ENCODE measurements around the gene FSTL3.
"Not testable (repeated sequence)": the region's sequence is repeated elsewhere in the genome, so short reads cannot be mapped to it uniquely, and the experiment has no call there.

Gene FSTL3

GRCh38 chr19:661427-662196 is 14.6 kb upstream of the FSTL3 start:
- DNase-seq, result no peak

GRCh38 chr19:662207-662961 is 13.8 kb upstream of the FSTL3 start:
- DNase-seq, result peak; percentile 15

- peak; percentile 85 for DNase-seq
These were observed 13.1 kb upstream of the FSTL3 start, which contains the start of gene RNF126 for GRCh38 chr19:662962-663681. TSS of gene RNF126 (minus strand) at chr19:663214. CDS start at chr19:663121, 93 bp downstream.

DNA sequence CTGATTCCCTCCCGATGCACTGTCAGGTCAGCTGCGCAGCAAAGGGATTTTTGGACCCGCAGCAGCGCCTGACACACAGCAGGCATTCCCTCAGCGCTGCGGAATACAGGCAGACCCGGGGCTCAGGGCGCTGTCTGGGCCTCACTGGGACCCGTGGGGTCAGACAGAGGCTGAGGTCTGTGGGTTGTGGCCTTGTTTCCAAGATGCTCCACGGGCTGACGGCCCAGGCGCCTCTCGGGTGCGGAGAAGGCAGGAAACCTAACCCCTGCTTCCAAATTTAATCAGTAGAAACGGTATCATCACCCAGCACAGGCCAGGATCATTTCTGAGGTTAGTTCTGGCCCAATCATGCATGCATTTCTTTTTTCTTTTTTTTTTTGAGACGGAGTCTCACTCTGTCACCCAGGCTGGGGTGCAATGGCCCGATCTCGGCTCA is 12.5 kb upstream of the FSTL3 start:
- DNase-seq, result no peak

DNA sequence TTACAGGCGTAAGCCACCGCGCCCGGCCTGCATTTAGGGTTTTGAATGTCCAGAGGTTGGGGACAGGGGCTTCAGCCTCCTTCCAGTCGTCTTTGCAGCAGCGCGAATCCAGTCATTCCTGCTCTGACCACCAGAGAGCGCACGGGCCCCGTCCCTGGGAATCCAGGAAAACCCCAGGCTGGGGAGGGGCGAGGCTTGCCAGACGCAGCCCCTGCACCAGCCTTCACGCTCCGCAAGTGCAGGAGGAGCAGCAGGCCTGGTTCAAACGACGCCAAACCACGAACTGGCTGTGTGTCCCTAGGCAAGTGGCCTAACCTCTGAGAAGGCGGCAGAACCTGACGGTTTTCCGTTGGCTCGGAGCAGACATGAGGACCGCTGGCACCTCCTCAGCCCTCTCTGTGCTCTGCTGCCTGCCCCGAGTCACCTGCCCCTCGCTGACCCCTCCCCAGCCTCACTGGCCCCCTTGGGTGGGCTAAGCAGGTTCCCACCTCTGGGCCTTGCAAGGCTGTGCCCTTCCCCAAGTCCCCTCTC is 11.2 kb upstream of the FSTL3 start:
- peak; percentile 81 for DNase-seq

DNA sequence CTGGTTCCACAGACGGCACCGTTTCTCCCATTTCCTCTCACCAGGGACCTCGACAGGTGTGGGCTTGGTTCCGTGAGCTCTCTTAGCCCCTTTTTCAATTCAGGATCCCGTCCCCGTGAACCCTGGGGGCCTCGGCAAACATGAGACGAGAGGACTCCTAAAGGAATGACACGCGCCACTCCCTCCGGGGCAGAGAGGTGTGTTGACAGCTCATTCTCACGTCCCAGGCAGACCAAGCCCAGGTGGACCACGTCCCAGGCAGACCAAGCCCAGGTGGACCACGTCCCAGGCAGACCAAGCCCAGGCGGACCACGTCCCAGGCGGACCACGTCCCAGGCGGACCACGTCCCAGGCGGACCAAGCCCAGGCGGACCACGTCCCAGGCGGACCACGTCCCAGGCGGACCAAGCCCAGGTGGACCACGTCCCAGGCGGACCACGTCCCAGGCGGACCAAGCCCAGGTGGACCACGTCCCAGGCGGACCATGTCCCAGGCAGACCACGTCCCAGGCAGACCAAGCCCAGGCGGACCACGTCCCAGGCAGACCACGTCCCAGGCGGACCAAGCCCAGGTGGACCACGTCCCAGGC is 9.1 kb upstream of the FSTL3 start:
- not testable (repeated sequence) for DNase-seq

- not testable (repeated sequence) for DNase-seq
These were observed 7.3 kb upstream of the FSTL3 start for GRCh38 chr19:668675-669434.

GRCh38 chr19:670609-671075 is 5.5 kb upstream of the FSTL3 start:
- no peak for DNase-seq

GRCh38 chr19:674282-675151 is 1.7 kb upstream of the FSTL3 start:
- no peak for DNase-seq

DNA sequence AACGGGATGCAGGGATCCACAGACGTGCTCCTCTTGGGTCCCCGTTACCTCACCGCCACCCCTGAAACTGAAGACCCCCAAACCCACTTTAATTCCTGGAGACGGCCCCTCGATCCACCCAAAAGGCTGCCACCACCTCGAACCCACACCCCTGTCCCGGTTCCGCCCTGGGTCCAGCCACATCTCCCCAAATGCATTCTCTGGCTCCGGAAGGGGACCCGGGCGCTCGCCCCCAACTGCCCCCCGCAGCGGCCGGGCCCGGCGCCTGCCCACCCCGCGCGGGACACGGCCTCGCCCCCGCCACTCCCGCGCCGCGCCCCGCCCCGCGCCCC is 219 bp upstream of the FSTL3 start:
- no peak for DNase-seq

DNA sequence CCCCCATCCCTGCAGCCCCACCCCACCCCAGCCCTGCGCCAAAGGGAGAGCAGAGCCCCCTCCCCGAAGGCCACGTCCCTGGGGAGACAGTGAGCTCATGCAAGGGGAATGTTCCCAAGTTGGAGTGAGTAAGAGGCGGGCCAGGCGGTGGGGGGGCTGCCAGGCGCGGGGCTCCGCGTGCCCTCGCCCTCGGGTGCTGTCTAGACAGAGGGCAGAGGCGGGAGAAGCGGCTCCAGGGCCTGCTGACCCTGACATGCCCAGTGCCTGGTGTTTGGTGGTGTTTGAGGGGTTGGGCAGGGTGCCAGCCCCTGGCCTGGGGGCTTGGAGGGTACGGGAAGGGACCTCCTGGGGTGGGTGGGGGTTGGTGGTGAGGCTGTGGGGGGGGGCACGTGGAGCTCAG is 1.0 kb downstream of the FSTL3 start:
- DNase-seq, result peak; percentile 14

GRCh38 chr19:677601-678436 is 1.6 kb downstream of the FSTL3 start:
- no peak for DNase-seq

GRCh38 chr19:678791-679388 is 2.7 kb downstream of the FSTL3 start:
- no peak for DNase-seq

DNA sequence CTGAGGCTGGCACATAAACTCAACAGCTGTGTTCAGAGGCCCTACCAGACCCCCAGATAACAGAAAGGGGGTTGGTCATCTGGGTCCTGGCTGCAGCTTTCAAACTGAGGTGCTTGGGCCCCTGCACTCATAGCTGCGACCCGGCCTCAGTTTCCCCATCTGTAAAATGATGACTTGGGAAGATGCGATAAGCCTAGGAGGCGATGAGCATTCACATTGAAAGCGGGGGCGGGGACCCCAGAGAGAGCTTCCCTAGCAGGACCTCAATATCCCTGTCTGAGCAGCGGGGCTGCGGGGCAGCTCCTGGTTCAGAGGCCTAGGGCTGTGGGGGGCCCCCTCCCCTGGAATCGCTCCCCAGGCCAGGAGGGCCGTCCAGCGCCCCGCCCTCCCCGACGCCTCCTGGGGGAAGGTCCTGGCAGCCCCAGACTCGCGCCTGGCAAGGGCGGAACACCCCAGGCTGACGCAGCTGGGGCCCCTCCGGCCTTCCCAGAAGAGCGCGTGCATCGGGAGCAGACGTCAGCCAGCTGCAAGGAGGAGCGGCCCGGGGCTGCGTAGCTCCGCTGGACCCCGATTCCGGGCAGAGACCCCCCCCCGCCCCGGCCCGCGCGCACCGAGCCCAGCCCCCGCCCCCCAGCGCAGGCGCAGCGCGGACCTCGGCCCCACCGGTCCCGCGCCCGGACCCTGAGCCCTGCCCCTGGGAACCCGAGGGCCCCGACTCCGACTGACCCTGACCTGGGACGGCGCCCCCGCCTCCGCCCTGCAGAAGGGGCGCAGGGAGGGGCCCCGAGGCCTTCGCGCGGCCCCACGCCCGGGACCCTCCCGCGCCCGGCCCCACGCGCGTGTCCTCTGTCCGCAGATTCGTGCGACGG is 3.5 kb downstream of the FSTL3 start:
- DNase-seq, result peak; percentile 55

DNA sequence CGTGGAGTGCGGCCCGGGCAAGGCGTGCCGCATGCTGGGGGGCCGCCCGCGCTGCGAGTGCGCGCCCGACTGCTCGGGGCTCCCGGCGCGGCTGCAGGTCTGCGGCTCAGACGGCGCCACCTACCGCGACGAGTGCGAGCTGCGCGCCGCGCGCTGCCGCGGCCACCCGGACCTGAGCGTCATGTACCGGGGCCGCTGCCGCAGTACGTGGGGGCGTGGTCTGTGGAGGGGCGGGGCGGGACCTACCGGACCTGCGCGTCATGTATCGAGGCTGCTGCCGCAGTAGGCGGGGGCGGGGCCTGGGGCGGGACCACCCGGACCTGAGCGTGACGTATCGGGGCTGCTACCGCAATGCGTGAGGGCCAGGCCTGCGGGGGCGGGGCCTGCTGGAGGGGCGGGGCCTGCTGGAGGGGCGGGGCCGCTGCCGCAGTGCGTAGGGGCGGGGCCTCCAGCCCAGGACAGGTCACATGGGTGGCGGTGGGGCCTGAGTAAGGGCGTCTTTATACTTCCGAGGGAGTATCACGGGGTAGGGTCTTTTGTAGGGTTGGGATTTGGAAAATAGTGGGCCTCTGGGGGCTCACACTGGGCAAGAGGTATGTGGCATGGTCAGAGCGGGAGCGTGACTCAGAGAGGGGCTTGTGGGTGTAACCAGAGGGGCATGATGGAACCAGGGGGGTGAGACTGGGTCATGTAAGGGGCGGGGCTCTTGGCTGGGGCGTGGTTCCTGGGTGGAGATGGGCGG is 4.3 kb downstream of the FSTL3 start:
- peak; percentile 96 for DNase-seq

GRCh38 chr19:681029-682019 is 5.1 kb downstream of the FSTL3 start:
- DNase-seq, result no peak

Measured in NCI-H2171 treated with DMSO at 0.1 percent for 48 hours (cell line).